HCT116 (cell line): Measurements from ENCODE around the gene GPLD1.

Experiments
- POLR2A ChIP-seq: IDR thresholded peaks from 2 replicates; pipeline ENCODE4 v1.7.0; 2011; ENCODE audit warnings: borderline replicate concordance; ENCODE audit not compliant: insufficient read depth, insufficient read length; ENCODE audit errors: extremely low read depth
- TCF7L2 ChIP-seq: IDR thresholded peaks from 2 replicates; pipeline ENCODE4 v1.7.0; 2011; ENCODE audit warnings: borderline replicate concordance, inconsistent platforms; ENCODE audit not compliant: insufficient read depth, insufficient read length; ENCODE audit errors: extremely low read depth
- TF ChIP-seq, protein P1 (sequence below), 3 experiments: fragments of 200-600 bp in 1 of 3; sonication (generic) in 1 of 3; IDR thresholded peaks in 2 of 3; conservative IDR thresholded peaks in 1 of 3; 2 replicates each; pipeline ENCODE4 v1.5.1; 2012 to 2017; ENCODE audit warnings: low read depth in 2 of 3, low read length in 2 of 3, antibody characterized with exemption in 1 of 3, borderline replicate concordance in 1 of 3, control low read depth in 1 of 3, mild to moderate bottlenecking in 1 of 3, mixed read lengths in 1 of 3, mixed run types in 1 of 3, moderate library complexity in 1 of 3; ENCODE audit not compliant: insufficient read depth in 1 of 3
- TF ChIP-seq, protein P2 (sequence below): IDR thresholded peaks from 2 replicates; pipeline ENCODE4 v1.6.1; 2012

DNA sequence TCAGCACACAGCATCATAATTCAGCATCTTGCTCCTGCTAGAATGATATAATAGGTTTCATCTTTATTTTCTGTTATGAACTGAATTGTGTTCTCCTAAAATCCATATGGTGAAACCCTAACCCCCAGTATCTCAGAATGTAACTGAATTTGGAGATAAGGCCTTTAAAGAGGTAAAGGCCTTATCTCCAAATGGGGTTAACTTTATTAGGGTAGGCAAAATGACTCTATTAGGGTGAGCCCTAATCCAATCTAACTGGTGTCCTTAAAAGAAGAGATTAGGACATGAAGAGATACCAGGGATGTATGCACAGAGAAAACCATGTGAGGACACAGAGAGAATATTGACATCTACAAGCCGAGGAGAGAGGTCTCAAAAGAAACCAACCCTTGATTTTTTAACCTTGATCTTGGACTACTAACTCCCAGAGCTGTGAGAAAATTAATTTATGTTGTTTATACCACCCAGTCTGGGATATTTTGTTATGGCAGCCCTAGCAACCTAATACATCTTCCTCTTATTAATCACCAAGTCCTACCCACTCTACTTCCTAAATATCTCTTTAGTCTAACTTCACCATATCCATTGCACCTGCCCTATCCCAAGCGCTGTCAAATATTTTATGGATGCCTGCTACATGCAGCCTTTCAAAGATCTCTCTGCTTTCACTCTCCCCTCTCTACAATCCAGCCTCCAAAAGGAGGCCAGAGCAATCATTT is 95.2 kb downstream of the GPLD1 start:
- TF ChIP-seq TCF7L2 (no peak), POLR2A (no peak)
- TF ChIP-seq, protein P1, sequence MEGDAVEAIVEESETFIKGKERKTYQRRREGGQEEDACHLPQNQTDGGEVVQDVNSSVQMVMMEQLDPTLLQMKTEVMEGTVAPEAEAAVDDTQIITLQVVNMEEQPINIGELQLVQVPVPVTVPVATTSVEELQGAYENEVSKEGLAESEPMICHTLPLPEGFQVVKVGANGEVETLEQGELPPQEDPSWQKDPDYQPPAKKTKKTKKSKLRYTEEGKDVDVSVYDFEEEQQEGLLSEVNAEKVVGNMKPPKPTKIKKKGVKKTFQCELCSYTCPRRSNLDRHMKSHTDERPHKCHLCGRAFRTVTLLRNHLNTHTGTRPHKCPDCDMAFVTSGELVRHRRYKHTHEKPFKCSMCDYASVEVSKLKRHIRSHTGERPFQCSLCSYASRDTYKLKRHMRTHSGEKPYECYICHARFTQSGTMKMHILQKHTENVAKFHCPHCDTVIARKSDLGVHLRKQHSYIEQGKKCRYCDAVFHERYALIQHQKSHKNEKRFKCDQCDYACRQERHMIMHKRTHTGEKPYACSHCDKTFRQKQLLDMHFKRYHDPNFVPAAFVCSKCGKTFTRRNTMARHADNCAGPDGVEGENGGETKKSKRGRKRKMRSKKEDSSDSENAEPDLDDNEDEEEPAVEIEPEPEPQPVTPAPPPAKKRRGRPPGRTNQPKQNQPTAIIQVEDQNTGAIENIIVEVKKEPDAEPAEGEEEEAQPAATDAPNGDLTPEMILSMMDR (IDR thresholded peaks at IDR 0.05 in 2 of 3, conservative IDR thresholded peaks at IDR 0.05 in 1 of 3; ENCODE audit: borderline replicate concordance in 1 of 3, insufficient read depth in 1 of 3, low read depth in 2 of 3, low read length in 2 of 3) = no peak
- TF ChIP-seq, protein P2, sequence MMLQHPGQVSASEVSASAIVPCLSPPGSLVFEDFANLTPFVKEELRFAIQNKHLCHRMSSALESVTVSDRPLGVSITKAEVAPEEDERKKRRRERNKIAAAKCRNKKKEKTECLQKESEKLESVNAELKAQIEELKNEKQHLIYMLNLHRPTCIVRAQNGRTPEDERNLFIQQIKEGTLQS = no peak
